ENCODE measurements around the gene SLC4A4. TPM values are rescaled to one million over a fixed set of nuclear protein-coding genes. Genes with fewer than 3 reads are reported as not detected.

The SLC4A4 gene
- total and polyA plus RNA-seq, 2 of the 8 experiments (the other 6 are each of a cell fraction or from before 2014, with no cell fraction given), result 0.67 to 2.8 TPM

GRCh38 chr4:71593311-71593710 lies 254.5 kb downstream of the SLC4A4 start (continued):
- TF ChIP-seq CHD7 (IDR thresholded peaks at IDR 0.05; ENCODE audit: insufficient replicate concordance, low read length) (peak; percentile 67), POU5F1 (IDR thresholded peaks at IDR 0.05; ENCODE audit: low read depth, low read length) (0 out of 2 replicates have a peak, but pooled peaks have one; percentile 80), EP300 (IDR thresholded peaks at IDR 0.05; ENCODE audit: borderline replicate concordance in 1 of 2, low read depth in 2 of 2, low read length in 2 of 2) (peak in 1 of 2 experiments; percentile 35; a peak in 1 of 3 replicates), CEBPB (IDR thresholded peaks at IDR 0.05; ENCODE audit: low read depth, low read length) (no peak), MAX (IDR thresholded peaks at IDR 0.05) (no peak), NANOG (IDR thresholded peaks at IDR 0.05; ENCODE audit: insufficient read depth, low read depth, low read length, poor library complexity, severe bottlenecking) (peak; percentile 69), HDAC2 (IDR thresholded peaks at IDR 0.05; ENCODE audit: borderline replicate concordance in 1 of 2, low read depth in 2 of 2, low read length in 2 of 2) (peak in 1 of 2 experiments; percentile 54; a peak in 1 of 4 replicates), ZNF274 (IDR thresholded peaks at IDR 0.05; ENCODE audit: borderline replicate concordance, extremely low read depth, low read length) (no peak)

Measured in H1 (cell line).